Forelimb muscle (tissue), 1 donor: Measurements from ENCODE around the gene PLPPR2. TPM values are rescaled to one million over a fixed set of nuclear protein-coding genes. Genes with fewer than 3 reads are reported as not detected.
"Not testable (repeated sequence)": the region's sequence is repeated elsewhere in the genome, so short reads cannot be mapped to it uniquely, and the experiment has no call there.

Source experiments
- DNase-seq: peaks from one replicate; pipeline ENCODE4 v3.0.0-alpha.2; 2013; ENCODE audit warnings: low read depth
- polyA plus RNA-seq: library from polyadenylated mRNA; unstranded; fragments of 120-200 nt; gene quantifications from one replicate; pipeline ENCODE4 v1.2.1, GENCODE V29; 2013; ENCODE audit not compliant: insufficient read length

Gene PLPPR2, protein sequence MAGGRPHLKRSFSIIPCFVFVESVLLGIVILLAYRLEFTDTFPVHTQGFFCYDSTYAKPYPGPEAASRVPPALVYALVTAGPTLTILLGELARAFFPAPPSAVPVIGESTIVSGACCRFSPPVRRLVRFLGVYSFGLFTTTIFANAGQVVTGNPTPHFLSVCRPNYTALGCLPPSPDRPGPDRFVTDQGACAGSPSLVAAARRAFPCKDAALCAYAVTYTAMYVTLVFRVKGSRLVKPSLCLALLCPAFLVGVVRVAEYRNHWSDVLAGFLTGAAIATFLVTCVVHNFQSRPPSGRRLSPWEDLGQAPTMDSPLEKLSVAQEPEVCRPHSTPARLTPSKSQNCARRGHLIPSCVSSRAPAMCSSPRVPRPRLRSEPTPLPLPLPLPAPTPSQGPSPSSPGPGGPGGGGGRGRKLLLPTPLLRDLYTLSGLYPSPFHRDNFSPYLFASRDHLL
- 11.3 TPM for polyA plus RNA-seq

DNA sequence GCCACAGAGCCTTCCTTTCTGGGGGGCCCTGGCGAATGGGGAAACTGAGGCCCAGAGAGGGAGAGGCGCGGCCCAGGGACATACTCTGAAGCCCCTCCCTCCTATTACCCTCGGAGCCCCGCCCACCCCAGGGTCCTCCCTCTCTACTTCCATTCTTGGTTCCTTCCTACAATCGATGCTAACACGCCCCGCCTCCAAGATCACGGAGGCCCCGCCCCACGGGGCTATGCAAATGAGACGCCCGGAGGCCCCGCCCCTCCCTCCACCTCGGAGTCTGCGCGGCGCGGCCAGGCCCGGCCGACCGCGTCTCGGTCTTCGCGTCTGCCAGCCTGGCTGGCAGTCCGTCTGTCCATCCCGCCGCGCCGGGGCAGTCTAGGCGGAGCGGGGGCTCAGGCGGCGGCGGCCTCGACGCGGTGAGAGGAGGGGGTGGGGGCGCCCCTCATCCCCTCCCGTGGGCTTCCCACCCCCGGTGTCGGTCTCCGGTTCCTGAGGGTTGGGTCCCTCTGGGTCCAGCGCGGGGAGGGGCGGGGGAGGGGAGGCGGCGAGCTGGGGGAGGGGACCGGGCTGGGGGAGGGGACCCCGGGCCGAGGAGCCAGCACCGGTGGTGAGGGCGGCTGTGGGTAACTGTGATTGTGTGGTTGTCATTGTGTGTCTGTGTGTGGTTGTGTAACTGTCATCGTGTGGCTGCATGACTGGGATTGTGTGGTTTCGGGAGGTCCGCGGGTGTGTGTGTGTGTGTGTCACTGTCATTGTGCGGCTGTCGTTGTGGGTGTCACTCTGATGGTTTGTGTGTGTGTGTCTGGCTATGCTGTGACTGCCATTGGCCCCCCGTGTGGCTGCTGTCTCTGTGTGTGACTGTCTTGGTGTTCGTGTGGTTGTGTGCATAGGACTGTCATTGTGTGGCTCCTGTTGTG is at the start of gene PLPPR2:
Gene PLPPR2 (plus strand): TSS at position 273 of the 914 bp plus-strand sequence. CDS start 2,242 bp downstream, outside the sequence.
- DNase-seq: peak; percentile 62

DNA sequence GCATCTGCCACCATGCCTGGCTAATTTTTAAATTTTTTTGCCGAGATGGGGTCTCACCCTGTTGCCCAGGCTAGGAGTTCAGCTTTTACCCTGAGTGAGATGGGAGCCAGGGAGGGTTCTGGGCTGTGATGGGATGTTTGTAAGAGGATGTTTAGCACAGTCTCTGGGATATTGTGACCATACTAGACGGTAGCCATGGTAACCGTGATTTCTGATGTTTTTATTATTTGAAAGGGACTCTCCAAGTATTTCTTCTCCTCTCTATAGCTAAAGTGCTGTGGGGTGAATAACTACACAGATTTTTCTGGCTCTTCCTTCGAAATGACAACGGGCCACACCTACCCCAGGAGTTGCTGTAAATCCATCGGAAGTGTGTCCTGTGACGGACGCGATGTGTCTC is 48.9 kb upstream of the PLPPR2 start:
- DNase-seq: no peak

DNA sequence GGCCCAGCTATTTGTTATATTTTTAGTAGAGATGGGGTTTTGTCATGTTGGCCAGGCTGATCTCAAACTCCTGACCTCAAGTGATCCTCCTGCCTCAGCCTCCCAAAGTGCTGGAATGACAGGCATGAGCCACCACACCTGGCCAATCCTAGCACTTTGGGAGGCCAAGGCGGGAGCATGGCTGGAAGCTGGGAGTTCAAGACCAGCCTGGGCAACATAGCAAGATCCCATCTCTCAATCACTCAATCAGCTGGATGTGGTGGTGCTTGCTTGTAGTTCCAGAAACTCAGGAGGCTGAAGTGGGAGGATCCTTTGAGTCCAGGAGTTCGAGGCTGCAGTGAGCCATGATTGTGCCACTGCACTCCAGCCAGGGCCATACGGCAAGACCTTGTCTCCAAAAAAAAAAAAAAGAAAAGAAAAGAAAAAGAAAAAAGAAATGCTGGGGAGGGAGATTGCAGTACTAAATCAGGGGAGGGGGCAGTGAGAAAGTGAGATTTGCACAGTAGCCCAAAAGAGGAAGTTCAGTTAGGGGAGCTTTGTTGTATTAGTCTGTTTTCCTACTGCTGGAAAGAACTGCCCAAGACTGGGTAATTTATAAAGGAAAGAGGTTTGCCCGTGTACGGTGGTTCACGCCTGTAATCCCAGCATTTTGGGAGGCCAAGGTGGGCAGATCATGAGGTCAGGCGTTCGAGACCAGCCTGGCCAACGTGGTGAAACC is 34.8 kb upstream of the PLPPR2 start:
- not testable (repeated sequence) for DNase-seq

DNA sequence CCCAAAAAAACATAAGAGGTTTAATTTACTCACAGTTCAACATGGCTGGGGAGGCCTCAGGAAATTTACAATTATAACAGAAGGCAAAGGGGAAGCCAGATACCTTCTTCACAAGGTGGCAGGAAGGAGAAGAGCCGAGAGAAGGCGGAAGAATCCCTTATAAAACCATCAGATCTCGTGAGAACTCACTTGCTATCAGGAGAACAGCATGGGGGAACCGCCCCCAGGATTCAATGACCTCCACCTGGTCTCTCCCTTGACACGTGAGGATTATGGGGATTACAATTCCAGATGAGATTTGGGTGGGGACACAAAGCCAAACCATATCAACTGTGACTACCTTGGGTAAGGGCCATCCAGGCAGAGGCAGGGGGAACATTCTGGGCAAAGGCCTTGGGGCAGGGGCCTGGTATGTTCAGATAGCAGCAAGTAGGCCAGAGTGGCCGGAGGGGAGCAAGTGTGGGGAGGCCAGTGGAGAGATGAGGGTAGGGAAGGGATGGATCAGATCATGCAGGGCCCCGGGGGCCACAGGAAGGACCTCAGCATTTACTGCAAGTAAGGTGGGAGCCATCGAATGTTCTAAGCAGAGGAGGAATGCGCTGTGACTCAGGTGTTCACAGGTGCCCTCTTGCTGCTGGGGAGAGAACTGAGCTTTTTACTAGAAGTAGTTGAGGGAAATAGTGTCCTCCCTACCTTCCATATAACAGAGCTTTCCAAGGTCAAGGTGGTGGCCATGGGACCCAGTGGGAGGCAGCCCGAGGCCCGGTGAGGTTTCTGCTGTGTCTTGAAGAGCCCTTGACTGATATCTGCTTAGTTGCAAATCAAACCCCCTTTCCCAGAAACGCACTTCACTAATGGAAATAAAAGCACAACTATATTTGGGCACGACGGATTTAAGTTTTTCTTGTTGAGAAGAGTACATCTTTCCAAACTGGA is 33.8 kb upstream of the PLPPR2 start:
- DNase-seq: no peak

DNA sequence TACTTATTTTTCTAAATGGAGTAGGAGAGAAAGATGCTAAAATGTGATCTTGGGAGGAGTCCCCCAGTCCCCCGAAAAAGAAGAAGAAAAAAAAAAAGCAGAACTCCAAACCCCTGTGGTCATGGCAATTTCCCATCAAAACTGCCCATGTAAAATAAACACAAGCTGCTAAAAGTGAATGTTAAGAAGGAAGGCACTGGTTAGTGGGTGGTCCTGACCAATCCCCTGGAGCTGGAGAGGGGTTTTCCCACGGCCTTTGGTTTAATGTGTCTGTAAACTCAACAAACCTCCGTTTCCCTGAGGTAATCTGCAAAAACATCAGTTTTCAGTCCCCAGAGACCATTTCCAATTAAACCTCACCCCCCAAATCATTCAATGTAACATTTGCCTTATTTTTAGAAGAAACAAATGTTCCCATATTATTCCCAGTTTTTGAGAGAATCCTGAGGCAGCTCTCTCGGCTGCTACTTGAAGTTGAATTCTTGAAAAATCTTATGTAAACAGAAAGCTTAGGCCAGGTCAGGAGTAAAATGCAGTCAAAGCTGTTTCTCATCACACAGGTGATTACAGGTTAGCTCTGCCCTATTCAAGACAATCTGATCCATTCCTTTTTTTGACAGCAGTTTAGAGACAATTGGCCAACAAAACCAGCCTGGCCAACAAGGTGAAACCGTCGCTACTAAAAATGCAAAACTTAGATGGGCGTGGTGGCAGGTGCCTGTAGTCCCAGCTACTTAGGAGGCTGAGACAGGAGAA is 32.8 kb upstream of the PLPPR2 start:
- no peak for DNase-seq

DNA sequence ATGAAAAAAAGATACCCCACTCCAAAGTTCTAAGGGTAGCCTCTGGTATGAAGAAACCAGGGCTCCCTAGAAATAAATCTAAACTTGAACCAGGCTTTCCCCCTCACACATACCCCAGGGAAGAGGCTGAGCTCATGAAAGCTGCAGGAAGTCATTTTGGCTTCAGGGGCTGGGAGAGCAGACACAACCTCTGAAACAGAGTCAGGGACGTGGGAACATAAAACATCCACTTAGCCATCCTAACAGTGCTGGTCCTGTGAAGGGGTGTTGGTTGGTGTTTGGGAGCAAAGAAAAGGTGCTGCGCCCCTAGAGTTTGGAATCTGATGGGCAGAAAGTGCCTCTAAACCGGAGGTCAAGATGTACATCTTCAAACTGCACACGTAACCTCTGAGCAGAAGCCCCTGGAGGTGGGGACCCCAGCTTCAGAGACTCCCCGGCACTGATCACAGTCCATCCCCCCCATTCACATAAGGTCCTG is 31.6 kb upstream of the PLPPR2 start:
- no peak for DNase-seq

DNA sequence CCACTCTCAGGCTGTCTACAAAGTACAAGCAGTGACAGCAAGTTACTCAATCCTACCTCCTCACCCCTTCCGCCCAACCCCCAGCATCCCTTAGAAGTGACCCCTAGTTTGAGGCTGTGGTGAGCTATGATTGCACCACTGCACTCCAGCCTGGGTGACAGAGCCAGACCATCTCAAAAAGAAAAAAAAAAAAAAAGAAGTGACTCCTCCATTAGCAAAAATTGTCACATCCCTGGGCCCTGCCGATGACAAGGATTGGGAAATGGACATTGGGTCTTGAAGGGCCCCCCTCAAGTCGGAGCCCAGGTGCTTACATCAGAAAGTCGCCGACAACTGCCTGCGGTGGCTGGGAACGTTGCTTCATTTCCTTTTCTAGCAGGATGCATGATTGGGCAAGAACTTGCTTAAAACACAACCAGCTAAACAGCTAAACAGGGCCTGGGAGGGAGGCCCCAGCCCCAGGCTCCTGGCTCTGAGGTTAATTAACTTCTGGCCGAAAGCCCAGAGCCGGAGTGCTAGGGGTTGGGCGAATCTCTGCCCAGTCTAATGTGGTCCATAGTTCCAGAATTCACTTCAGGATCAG is 31.1 kb upstream of the PLPPR2 start:
- DNase-seq: peak; percentile 34

DNA sequence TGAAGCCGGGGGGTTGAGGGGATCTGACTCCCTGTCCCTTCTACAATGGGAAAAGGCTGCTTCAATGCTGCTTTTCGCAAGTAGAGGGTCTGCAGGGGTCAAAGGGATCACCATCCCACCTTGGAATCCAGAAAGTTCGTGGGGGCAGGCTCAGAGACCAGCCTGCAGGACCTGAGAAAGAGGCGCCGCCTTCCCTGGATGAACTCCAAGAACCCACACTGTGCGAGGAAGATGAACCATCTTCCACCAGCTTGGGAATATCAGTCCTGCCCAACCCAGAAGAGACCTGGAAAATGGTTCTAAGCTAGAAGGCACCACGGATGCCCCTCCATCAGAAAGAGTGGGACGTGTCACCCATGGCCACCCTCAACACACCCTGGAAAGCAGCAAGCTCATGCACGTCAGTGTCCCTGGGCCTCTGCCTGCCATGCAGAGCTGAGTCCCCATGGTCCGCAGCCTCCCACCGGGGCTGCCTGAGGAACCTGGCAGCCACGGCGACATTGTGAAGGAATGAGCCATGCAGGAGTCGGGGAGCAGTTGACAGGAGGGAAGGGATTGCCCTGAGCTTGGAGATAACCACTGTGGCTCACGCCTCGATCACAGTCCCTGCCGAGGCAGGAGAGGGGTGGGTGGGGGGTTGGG is 30.4 kb upstream of the PLPPR2 start:
- DNase-seq: no peak

DNA sequence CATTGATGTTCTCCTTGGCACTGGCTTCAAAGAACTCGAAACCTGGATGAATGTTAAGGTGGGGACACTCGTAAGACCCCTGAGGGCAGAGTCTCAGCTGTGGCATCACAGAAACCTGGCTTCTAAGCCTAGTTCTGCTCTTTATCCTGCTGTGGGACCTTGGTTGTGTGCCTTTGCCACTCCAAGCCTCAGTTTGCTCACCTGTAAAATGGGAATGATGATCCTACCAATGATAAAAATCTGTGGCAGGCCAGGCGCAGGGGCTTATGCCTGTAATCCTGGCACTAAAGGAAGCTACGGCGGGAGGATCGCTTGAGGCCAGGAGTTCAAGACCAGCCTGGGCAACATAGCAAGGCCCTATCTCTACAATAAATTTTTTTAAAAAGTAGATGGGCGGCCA is 29.7 kb upstream of the PLPPR2 start:
- DNase-seq: no peak

DNA sequence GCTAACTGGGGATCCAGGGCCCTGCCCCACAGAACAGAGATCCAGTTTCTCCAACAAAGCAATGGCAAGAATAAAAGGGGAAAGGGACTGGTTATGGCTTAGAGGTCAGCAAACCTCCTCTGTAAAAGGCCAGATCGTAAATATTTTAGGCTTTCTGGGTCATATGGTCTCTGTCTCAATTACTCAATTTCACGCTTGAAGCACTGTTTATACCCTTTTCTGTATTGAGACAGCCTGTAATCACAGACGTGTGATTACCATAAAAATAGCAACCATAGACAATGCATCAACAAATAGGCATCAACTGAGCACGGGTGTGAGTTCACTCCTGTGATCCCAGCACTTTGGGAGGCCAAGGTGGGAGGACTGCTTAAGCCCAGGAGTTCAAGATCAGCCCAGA is 25.1 kb upstream of the PLPPR2 start:
- no peak for DNase-seq

DNA sequence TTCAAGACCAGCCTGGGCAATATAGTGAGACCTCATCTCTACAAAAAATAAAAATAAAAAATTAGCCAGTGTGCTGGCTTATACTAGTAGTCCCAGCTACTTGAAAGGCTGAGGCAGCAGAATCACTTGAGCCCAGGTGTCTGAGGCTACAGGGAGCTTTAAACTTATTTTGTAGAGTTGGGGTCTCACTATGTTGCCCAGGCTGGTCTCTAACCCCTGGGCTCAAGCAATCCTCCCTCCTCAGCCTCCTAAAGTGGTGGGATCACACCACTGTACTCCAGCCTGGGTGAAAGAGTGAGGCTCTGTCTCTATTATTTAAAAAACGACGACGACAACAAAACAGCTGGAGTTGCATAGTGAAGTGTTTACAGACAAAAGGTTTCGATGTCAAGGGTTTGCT is 23.7 kb upstream of the PLPPR2 start:
- no peak for DNase-seq

DNA sequence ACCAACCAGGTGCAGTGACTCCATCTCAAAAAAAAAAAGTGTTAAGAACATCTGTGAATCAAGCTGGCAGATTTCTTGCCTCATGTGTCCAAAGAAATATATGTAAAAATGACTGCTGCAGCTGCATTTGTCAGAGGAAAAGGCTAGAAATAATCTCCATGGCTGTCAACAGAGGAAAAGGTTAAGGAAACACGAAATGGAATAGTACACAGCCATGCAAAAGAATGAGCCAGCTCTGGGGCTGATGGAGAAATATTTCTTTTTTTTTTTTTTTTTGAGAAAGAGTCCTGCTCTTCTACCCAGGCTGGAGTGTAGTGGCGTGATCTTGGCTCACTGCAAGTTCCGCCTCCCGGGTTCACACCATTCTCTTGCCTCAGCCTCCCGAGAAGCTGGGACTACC is 22.4 kb upstream of the PLPPR2 start:
- no peak for DNase-seq

DNA sequence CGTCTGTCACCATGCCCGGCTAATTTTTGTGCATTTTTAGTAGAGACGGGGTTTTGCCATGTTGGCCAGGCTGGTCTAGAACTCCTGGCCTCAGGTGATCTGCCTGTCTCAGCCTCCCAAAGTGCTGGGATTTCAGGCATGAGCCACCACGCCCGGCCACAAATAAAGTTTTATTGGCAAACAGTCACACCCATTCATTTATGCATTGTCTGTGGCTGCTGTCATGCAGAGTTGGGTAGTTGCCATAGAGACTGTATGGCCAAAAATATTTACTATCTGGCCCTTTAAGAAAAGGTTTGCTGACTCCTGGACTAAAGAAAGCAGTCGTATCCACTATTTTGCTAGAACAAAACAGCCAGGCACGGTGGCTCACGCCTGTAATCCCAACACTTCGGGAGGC is 21.4 kb upstream of the PLPPR2 start:
- not testable (repeated sequence) for DNase-seq

DNA sequence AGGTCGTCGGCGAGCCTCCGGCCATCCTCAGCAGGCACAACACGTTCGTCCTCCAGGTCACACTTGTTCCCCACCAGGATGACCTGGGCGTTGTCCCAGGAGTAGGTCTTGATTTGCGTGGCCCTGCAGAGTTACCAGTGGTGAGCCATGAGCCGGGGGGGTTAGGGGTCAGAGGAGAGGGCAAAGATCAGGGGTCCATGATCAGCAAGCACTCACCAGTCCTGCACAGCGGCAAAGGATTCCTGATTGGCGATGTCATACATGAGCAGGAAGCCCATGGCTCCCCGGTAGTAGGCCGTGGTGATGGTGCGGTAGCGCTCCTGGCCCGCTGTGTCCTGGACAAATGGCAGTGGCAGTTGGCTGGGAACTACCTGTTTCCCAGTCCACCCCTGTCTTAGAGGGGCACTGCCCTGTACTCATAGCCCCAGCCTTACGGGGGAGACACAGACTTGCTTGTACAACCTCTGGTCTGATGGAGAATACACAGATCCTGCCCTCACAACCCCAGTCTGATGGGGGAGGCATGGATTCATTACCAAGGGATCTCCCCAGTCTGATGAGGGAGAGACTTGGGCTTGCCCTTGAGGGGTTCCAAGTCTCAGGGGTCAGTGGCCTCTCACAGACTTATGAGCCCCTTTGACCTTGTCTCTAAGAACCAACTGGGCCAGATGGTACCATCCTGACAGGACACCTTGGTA is 19.6 kb upstream of the PLPPR2 start:
- DNase-seq: no peak

DNA sequence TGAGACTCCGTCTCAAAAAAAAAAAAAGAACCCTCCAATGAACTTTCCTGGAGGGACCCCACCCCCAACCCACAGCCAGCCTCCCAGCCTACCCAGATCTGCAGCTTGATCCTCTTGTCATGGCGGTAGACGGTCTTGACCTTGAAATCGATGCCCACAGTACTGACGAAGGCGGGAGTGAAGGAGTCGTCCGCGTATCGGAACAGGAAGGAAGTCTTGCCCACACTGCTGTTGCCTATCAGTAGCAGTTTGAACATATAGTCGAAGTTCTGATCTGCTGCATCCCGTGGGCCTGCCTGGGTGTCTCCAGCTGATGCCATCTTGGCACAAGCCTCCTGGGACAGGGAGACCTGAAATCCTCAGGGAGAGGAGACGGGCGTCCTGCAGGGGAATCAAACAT is 18.2 kb upstream of the PLPPR2 start:
- no peak for DNase-seq

DNA sequence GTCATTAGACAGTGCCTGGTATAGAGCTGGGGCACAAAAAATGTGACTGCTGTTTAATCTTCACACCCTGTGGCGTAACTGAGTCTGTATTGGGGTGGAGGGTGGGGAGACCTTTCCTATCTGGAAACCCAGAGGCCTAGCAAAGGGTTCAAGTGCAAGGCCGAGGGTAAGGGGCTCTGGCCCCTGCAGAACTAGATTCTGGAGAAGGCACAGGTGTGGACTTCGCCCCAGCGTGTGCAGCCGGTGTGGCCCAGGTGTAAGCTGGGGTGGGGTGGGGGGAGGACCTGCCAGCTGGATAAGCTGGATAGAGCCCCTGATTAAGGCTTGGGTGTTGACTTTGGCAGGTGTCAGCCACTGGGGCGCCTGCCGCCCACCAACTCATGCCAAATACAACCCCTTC is 17.1 kb upstream of the PLPPR2 start:
- no peak for DNase-seq

DNA sequence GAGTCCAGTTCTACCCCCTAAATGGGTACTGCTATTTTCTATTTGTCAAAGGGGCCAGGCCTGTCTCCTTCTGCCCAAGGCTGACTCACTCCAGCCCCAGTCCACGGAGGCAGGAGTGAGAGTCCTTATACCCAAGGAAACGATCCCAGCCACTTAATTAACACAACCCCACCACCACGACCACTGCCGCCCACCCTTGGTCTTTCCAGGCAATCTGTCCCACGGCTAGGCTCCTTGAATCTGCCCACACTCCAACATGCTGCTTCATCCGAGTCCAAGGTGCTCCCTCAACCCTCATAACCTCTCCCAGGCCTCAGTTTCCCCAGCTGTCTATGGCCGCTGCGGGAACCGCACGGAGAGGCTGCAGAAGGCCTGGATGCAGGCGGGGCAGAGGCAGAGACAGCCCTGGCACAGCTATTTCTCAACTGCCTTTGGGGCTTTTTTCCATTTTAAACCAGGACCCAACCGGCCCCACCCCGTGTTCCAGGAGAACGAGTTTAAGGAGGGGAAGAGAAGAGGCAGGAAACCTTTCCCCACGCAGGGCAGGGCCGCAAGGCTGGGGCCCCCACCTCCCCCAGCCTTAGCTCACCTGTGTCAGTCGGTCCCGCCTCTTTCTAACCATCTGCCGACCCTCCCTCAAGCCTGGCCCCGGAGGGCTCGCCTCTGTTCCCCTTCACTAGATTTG is 16.5 kb upstream of the PLPPR2 start:
- DNase-seq: no peak
